Smooth muscle cell of the brain vasculature (primary cell): ENCODE measurements around the gene RAD51B.

ENCODE experiments used
- DNase-seq: peaks from one replicate; pipeline ENCODE4 v3.0.0-alpha.2; 2012; ENCODE audit warnings: low read depth, low spot score

RAD51B gene

DNA sequence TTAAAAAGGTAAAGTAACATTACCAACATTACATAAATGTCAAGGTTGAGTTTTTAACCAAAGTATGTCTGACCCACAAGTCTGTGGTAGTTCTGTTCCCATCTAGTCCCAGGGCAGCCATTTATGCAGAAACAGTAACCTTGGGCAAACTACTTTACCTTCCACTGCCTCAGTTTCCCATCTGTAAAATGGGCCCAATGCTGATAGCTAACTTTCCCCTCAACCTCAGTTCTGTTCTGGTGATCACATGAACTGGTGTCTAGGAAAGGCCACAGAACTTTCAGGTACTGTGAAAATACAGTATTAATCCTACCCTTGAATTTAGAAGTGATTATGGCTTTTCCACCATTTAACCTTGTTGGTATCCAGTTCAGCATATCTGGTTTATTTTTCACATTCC is 859.7 kb downstream of the RAD51B start:
- no peak for DNase-seq

DNA sequence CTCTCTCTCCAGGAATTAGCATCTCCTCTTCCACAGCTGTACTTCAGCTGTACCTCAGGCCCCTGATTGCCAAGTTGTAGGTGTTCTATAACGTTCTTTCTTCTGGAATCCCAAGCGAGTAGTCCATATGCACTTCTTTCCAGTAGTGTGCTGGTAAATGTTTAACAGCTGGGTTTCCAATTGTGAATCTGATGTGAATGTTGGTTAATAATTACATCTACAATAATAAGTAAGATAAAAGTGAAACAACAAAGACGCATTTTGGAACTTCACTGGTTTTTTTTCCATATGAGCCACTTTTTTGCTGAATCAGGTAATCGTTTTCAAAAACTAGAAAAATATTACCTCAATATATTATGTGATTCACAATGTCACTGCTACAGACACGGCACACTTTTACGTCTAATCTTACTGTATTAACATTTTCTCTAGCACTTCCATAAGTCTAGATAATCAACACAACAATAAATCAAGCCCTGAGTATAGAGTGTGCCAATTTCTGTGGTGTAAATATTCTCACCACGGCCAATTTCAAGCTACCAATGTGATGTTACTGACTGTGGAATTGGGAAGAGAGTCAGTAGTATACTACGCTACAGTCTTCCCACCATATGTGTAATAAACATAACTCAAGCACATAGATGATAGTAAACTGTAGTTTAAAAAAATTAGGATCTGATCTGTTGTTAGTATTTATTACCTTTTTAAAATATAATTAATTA is 860.3 kb downstream of the RAD51B start:
- DNase-seq: no peak

DNA sequence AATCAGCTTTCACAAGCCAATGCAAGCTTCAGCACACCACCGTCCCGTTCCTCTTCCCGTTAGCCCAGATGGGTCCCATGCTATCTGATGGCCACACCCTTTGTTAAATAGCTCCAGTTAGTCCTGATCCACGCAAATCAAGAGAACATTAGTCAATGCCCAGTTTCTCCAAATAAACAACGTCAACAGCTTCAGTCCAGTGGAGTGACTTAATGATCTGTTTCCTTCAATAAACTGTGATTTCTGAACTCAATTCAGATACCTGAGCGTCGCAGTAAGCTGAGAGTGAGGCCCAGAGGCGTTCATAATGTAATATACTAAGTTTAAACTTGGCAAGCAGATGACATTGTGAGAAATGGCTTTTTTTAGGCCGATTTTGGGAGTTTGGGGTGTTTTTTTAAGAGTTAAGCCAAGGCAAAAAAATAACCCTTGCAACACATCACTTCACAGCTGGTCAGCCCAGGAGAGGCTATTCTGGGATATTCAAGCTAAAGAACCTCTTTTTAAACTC is 861.0 kb downstream of the RAD51B start:
- DNase-seq: no peak

DNA sequence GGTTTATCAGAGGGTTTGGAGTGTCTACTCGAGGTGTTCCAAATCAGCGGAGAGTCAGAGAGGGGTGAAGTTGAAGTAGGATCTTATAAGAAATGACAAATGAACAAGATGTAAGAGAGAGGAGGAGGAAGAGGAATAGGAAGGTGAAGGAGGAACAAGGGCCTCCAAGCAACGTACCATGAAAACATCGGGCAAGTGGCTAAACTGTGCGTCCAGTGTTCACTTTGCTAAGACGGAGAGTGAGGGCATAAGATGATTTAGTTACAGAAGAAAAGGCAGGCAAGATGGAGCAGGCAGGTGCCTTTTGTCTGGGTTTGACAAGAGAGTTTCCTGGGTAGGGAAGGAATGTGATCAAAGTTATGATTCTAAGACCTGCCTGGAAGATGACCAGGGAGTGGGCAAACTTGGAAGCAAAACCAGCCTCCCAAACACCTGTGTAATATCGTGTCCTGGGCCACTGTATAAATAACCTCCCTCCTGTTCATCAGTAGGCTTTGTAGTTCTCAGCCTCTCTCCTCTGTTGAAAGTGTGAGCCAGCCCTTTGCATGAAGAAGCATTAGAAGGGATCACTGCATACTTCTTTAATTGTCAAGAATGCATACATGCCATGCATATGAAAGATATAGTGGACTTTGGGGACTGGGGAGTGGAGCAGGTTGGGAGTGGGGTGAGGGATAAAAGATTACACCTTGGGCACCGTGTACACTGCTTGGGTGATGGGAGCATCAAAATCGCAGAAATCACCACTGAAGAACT is 861.9 kb downstream of the RAD51B start:
- no peak for DNase-seq

DNA sequence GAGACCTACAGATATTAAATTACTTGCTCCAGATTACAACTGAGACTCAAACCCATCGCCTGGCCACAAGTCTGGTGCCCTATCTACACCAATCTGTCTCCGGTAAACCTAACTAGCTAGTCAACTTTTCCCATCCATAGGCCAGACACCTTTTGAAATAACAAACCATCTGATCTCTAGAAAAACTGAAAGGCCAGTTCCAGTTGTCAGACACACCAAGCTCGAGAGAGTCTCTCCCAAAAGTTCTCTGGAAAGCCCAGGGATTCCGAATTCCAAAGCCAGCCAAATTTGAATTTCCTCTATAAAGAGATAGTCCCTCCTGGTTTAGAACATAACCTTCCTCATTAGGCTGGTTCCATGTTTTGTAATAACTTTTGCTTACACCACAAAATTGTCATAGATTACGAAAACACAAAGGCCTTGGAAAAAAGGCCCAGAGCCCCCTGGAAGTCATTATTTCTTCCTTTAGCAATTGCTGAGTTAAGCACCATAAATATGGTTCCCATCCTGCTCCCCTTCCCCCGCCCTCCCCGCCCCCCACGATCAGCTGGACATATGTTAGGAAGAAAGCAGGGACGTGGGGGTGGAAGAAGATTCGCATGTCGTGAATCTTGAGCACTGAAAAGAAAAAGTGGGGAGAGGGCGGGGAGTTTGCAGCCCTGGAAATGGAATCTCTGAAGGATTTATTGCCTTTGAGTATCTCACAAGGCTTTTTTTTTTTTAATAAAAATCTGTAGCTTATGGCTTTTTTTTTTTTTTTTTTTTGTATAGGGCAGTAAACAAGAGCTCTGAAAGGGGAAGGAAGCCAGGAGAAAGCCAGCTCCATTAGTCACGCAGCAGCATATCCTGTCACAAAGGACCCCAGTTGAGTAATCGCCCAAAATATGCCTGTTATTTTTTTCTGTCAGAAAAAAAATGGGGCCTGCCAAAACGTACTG is 862.9 kb downstream of the RAD51B start:
- DNase-seq: no peak

DNA sequence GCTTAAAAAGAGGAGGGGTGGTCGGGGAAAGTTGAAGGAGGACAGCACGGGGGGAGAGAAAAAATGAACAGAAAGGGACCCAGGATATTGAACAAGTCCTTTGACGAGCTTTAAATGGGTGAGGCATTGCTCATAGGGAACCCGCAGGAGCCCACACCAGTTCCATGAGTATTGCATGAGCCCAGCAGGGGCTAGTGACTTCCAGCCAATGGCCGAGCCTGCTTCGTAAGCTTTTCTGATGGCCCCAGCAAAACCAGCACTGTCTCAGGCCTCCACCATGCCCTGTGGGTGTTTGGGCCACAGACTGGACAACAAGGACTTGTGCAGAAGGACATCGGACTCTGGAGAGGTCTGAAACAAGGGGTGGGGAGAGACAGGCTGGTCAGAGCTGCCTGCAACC is 863.7 kb downstream of the RAD51B start:
- DNase-seq: no peak

DNA sequence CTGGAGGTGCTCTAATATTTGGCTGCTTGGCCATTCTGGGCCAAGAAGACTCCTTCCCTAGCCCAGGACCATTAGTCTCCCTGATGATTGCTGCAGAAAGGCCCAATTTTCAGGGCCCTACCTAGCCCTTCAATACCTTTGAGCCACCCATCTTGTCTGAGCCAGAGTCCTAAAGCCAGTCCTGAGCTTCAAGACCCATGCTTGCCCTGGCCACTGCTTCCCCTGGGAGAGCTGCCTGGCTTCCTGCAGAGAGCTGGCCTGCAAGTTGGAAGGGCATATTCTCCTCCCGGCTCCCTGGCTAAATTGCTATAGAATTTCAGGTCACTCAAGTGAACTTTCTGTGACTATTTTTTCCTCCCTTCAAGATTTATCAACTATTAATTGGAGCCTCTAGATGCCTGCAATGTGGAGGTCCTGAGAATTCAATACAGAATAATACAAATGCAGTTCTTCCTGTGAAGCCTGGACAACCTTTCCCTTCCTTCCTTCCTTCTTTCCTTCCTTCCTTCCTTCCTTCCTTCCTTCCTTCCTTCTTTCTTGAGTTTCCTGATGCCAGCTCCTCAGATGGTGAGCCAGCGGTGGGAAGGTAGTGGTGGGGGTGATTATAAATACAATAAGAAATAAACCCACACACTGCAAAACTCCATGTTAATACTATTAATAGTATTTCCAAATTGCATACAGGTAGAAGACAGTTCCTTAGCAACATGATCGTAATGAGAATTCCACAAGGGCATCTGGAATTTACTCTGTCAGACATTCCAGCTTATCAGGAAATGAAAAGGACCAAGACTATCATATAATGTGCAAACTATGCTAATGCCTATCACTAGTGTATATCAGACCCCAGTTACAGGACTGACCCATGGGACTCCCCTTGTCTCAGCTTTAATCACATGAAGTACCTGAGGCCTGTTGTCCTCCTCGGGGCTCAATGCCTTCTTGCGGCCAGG is 865.2 kb downstream of the RAD51B start:
- DNase-seq: no peak

DNA sequence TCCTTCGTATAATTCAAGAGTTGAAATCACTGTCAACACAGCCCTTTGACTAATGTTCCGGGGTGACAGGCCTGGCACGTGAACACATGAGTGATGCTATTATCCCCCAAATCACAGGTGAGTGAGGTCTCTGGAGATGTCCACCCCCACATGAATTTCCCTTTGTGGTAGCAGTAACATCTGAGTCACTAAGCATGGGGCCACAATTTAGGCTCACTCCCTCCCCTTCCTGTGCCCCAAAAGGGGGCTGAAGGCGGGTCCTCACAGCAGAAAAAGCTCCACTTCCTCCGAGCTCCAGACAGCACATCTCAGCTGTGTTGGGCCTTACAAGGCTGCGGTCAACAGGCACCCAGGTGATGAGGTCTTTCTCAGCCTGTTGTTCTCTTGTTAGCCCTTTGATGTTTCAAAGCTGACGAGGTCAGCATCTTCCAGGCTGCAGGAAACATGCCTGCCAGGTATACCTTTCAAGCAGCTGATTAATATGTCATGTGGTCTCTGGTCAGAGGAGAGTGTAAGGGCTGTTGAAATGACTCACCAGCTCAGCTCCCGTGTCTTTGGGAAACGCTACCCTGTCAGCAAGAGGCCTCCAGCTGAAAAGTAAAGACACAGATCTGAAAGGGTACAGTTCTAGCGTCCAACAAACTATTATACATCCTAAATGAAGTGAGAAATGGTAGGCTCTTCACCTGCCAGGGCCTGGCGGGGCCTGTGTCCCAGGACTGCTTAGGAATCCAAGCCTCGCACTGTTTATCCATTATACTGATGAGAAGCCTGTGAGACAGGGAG is 866.0 kb downstream of the RAD51B start:
- no peak for DNase-seq

DNA sequence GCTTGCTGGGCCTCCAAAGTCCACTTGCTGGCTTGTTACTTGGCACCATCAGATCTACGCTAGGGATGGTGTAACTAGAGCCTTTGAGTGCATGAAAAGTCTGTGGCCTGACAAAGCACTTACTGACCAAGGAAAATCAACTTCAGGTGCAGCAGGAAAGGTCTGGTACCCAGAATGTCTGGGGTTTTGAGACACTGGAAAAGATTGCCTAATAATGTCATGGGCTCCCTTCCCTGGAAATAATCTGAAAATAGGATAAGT is 866.6 kb downstream of the RAD51B start:
- DNase-seq: no peak

DNA sequence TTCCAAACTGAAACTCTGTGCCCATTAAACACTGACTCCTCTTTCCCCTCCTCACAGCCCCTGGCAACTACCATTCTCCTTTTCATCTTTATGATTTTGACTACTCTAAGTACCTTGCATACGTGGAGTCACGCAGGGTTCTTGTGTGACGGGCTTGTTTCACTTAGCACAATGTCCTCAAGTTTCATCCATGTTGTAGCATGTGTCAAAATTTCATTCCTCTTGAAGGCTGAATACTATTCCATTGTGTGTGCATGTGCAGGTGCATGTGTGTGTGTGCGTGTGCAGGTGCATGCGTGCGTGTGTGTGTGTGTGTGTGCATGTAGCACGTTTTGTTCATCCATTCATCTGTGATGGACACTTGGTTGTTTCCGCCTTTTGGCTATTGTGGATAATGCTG is 867.1 kb downstream of the RAD51B start:
- no peak for DNase-seq

DNA sequence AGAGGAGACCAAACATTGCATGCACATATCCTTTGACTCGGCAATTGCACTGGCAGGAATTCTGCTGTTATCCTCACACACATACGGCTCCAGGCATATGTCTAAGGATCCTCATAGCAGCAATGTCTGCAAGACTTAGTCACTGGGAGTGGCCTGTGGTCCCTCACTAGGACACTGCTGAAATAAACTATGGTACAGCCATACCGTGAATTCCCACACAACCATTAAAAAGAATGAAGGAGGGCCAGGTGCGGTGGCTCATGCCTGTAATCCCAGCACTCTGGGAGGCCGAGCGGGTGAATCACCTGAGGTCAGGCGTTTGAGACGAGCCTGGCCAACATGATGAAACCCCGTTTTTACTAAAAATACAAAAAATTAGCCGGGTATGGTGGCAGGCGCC is 868.2 kb downstream of the RAD51B start:
- DNase-seq: no peak

DNA sequence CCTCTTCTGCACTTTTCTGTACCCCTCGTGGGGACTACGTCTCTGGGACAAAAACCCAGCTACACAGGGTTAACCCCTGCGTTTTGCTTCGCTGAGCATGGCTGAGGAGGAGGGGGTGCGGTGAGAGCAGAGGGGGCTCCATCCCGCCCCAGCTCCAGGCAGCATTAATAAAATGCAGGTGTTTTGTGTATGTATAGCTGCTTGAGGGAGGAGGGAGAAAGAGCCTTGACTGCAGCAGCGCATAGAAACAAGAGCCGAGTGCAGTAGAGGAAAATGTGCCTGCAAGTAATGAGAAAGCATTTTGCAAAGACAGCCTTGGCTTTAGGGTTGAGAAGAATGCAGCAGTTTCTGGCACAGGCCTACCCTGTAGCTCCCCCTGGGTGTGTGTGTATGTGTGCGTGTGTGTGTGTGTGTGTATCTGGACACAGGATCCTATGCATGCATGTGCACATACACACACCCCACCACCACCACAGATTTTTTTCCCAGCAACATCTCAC is 869.3 kb downstream of the RAD51B start:
- DNase-seq: no peak

DNA sequence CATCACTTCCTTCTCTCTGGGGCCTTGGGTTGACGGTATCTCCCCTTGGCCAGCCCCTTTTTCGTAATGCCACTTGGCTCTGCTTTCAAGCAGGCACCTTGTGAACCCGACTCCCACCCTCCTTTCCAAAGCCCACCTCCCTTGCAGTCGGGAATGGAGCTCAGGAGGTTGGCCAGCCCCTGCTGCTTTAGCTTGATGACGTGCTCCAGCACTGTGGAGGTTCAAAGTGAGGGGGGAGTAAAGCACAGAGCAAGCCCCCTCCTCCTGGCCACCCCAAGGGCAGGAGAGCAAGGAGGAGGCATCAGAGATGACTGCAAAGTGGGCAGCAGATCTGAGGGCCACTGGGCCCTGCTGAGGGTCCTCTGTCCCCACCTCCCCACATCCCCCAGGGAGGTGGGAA is 869.9 kb downstream of the RAD51B start:
- no peak for DNase-seq

DNA sequence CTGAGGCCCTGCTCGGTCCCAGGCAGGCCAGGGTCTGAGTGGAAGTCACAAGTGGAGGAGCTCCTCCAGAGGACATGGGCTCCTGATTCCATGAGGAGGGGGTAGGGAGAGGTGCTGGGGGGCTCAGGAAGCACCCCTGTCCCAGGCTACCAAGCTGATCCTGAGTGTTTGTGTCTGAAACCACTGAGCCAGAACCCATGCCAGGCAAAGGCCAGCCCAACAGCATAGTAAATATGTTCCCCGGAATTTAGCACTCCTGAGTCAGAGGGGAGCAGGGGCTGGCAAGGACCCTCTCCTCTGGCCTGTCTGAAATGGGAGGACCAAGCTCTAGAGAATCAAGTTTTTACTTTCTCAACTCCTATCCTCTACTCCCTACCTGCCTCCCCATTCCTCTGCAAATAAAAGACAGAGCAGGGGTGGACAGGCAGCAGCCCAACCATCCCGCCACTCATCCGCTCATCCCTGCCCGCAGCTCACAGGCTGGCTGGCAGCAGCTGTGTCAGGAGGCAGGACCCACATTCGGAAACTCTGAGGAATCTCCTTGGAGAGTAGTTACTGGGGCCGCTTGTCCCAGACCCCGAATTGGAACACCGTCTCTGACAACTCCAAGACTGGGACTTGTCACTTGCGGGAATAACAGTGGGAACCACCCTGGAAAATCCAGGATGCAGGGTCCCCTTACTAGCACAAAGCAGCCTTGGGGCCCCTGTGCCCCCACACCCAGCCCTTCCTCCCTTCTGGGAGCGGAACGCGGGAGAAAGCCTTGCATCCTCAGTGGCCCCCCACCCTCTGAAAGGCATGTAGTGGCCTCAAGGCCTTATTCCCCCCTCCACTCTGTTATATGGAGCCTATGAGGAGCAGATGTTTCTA is 870.7 kb downstream of the RAD51B start:
- no peak for DNase-seq

DNA sequence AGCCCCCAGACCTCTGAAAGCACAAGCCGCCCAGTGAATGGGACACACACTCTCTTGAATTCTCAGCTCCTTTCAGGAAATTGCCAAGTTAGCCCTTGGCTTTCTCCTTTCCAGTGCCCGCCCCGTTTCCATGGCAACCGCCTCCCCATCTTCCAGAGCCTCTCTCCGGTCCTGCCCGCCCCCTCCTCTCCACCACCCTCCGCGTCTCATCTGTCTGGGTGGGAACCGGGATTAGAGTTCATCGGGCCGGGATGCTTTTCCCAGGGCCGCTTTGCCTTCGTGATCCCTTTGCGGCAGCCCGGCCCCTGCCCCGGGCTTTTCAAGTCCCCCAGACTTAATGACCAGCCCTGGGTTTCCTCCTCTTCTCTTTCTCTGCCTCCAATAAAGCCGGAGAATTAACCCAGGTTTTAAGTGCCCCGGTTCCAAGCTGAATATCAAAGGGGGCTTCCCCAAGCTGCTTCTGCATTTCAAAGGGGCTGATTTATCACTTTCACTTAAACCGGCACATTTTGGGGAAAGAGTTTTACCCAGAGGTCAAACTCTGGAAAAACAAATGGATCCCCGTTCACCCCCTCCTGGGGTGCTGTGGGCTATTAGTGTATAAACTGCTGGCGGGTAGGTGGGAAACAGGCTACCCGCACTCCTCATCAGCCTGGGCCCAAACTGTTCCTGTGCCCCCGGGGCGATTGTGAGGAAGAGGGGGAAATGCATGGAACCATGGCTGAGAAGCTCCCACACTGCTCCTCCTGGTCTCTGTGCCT is 871.6 kb downstream of the RAD51B start:
- no peak for DNase-seq

DNA sequence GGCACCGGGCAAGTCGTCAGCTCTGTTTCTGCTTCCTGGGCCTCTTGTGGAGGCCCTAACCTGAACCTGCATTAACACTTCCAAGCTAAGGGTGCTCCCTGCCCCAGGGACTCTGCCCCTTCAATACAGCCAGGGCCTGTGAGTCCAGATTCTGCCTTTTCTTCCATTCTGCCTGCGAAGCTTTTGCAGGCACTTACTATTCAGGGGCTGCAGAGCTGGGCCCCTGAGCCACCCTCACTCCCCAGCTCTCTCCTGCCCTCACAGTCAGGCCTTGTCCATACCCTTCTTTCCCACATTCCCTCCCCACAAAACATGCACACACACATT is 872.2 kb downstream of the RAD51B start:
- DNase-seq: no peak

DNA sequence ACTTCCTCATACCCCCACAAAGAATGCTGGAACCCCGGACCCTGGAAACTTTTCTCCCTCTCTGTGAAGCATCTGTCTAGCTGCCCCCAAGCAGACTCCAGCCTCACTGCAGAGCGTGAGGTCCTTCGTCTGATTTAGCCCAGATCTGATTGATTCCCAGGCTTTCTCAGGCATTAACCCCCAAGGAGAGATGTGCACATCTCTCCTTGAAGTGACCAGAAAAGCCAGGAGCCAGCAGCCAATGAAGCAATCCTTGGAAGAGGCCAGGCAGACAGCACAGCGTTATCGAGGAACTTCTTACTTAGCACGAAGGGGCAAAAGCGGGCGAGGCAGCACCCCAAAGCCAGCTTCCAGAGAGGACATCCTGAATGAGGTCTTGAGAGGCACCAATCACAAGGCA is 872.6 kb downstream of the RAD51B start:
- no peak for DNase-seq

DNA sequence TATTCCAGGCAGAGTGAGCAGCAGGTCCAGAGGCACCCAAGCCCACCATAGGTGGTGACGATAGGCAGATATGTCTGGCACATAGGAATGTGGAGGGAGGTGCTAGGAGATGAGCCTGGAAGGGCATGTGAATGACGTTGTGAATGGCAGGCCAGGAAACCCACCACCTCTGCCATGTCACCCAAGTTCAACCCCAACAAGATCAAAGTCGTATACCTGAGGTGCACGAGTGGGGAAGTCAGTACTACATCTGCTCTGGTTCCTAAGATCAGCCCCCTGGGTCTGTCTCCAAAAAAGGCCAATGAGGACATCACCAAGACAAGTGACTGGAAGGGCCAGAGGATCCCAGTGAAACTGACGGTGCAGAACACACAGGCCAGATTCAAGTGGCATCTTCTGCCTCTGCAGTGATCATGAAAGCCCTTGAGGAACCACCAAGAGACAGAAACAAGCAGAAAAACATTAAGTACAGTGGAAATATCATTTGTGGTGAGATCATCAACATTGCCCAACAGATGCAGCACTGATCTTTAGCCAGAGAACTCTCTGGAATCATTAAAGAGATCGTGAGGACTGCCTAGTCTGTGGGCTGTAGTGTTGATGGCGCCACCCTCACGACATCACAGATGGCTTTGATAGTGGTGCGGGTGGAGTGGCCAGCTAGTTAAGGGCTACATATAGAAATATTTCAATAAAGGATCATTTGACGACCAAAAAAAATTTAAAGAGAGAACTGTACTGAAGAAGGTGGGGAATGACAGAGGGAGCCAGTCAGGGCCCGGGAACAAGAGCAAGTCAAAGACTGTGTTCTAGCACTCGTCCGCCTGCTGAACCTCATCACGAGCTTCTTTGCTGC is 873.6 kb downstream of the RAD51B start:
- no peak for DNase-seq
